GM19351 (cell line): ENCODE results near the gene ARID1B.

Experiments used
- ATAC-seq: cut with Tn5 transposase; IDR thresholded peaks from one replicate; pipeline ENCODE4 v1.9.1; 2021; ENCODE audit warnings: mild to moderate bottlenecking, moderate library complexity; ENCODE audit not compliant: unreplicated experiment

ARID1B gene

DNA sequence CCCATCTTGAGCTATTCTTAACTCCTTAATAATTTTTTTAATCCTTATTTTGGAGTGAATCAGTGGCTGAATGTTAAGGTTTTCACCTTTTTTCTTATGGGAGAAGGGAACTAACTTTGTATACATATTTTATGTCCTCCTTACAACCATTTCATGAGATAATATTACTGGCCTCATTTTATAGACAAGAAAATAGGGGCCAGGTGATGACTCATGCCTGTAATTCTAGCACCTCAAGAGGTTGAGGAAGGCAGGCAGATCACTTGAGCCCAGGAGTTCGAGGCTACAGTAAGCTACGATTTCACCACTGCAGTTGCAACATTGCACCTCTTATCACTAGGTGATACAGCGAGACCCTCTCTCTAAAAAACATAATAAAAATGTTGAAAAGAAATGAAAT is 417.5 kb downstream of the ARID1B start:
- ATAC-seq: no peak

DNA sequence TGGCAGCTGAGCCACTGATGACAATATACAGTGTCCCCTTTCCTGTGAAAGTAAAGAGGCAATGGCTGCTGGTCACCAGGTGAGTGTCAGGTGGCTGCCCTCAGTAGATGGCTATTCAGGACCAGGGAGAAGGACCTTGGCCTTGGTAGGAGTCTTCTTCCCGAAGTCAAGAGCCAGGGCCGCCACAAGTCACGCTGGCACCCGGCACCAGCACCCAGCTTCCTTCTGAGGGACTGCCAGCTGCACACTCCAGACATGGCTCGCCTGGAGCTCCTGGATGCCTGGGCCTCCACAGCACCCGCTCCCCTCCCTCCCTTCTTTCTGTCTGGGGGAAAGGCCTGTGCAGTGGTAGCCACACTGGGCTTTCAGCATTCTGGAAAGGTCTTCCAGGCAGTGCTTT is 419.2 kb downstream of the ARID1B start:
- ATAC-seq: no peak

DNA sequence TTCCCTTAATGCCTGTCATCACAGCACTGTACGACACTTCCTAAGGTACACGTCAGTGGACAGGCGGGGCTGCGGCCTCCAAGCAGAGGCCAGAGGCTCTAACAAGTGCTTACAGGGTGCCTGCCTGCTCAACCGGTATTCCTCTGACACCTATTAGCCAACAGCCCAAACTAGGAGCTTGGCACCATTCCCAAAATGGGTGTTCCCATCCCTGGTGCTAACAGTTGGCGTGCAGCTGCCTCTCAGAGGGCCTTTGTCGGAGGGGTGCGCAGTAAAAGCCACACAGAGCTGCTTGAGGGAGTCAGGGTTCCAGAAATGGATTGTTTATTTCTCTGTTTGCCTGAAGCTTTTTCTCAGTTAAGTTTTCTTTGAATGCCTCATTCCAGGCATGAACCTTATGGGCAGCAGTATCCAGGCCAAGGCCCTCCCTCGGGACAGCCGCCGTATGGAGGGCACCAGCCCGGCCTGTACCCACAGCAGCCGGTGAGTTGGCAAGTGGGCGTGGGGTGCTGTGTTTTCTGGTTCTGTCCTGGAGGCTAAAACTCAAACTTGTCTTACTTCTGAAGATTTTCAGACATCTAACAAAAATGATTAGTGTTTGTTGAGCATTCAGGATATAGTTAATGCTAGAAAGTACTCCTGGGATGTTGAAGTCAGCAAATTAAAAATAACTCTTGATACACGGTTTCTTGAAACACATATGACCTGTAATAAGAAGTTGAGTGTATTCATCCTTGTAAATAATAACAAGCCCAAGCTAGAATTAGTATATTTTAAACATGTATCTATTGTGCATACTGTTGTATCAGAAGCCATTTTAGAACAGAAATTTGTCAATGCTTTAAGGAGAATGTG is 421.5 kb downstream of the ARID1B start:
- no peak for ATAC-seq

GRCh38 chr6:157200117-157200516 is 422.9 kb downstream of the ARID1B start:
- ATAC-seq: no peak

DNA sequence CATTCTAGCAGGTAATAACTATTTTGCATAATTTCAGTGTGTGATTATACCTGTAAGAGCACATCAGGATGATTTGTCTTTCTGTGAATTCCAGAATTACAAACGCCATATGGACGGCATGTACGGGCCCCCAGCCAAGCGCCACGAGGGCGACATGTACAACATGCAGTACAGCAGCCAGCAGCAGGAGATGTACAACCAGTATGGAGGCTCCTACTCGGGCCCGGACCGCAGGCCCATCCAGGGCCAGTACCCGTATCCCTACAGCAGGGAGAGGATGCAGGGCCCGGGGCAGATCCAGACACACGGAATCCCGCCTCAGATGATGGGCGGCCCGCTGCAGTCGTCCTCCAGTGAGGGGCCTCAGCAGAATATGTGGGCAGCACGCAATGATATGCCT is 423.4 kb downstream of the ARID1B start:
- no peak for ATAC-seq

DNA sequence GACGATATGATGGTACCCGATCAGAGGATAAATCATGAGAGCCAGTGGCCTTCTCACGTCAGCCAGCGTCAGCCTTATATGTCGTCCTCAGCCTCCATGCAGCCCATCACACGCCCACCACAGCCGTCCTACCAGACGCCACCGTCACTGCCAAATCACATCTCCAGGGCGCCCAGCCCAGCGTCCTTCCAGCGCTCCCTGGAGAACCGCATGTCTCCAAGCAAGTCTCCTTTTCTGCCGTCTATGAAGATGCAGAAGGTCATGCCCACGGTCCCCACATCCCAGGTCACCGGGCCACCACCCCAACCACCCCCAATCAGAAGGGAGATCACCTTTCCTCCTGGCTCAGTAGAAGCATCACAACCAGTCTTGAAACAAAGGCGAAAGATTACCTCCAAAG is 423.9 kb downstream of the ARID1B start:
- no peak for ATAC-seq

GRCh38 chr6:157203312-157203744 is 426.1 kb downstream of the ARID1B start:
- peak; percentile 99 for ATAC-seq

GRCh38 chr6:157203764-157204163 is 426.6 kb downstream of the ARID1B start:
- peak; percentile 50 for ATAC-seq

- ATAC-seq: no peak
These were observed 428.5 kb downstream of the ARID1B start for GRCh38 chr6:157205473-157206358.

DNA sequence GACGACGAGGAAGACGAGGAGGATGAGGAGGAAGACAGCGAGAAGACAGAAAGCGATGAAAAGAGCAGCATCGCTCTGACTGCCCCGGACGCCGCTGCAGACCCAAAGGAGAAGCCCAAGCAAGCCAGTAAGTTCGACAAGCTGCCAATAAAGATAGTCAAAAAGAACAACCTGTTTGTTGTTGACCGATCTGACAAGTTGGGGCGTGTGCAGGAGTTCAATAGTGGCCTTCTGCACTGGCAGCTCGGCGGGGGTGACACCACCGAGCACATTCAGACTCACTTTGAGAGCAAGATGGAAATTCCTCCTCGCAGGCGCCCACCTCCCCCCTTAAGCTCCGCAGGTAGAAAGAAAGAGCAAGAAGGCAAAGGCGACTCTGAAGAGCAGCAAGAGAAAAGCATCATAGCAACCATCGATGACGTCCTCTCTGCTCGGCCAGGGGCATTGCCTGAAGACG is 429.2 kb downstream of the ARID1B start:
- no peak for ATAC-seq

DNA sequence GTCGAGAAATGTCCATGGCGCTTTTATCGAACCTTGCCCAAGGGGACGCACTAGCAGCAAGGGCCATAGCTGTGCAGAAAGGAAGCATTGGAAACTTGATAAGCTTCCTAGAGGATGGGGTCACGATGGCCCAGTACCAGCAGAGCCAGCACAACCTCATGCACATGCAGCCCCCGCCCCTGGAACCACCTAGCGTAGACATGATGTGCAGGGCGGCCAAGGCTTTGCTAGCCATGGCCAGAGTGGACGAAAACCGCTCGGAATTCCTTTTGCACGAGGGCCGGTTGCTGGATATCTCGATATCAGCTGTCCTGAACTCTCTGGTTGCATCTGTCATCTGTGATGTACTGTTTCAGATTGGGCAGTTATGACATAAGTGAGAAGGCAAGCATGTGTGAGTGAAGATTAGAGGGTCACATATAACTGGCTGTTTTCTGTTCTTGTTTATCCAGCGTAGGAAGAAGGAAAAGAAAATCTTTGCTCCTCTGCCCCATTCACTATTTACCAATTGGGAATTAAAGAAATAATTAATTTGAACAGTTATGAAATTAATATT is 430.4 kb downstream of the ARID1B start:
- no peak for ATAC-seq

GRCh38 chr6:157209865-157210530 is 432.8 kb downstream of the ARID1B start:
- ATAC-seq: no peak

GRCh38 chr6:157210954-157211353 is 433.8 kb downstream of the ARID1B start:
- no peak for ATAC-seq

DNA sequence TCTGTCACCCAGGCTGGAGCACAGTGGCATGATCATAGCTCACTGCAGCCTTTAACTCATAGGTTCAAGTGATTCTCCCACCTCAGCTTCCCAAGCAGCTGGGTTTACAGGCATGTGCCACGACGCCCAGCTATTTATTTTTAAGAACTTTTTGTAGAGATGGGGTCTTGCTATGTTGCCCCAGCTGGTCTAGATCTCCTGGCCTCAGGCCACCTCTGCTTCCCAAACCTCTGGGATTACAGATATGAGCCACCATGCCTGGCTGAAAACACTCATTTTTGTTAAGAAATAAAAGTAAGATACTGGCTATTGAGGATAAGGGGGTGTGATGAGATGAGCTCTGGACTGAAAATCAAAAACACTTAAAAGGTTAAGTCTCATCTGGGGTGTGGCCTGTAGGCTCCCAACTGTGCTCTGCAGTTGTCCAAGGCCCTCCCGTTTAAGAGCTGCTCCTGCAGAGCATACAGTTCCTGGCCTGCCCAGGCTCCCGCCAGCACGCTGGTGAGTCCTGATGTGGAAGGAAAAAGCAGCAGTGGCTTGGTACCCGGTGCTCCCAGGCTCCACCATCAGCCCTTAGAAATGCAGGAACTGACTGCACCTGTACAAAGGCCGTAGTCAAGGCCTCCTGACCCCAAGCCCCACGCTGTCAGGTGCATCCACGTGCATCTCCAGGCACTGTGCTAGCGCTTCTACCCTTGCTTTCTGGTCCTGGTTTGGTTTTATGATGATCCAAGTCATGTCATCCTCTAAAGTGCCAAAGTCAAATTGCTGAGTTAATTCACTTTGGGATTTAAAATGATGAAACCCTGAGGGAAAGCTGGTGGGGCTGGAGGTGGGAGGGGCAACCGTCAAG is 434.7 kb downstream of the ARID1B start:
- ATAC-seq: no peak

DNA sequence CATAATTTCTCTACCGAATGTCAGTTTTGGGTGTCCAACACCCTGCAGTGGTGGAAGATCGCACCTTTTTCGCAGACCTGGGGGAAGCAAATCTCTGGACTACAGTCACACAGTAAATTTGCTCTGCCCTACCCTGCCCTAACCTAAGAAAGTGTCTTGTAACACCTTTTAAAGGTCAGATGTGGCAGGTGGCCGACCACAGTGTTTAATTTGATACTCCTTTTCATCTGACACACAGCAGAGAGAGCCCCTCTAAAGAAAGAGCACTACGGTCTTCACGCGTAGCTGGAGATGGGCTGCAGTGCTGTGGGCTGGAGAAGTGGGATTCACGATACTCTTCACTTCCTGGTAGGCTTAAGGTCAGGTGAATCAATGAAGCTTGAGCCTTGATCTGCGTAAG is 436.2 kb downstream of the ARID1B start:
- ATAC-seq: no peak

DNA sequence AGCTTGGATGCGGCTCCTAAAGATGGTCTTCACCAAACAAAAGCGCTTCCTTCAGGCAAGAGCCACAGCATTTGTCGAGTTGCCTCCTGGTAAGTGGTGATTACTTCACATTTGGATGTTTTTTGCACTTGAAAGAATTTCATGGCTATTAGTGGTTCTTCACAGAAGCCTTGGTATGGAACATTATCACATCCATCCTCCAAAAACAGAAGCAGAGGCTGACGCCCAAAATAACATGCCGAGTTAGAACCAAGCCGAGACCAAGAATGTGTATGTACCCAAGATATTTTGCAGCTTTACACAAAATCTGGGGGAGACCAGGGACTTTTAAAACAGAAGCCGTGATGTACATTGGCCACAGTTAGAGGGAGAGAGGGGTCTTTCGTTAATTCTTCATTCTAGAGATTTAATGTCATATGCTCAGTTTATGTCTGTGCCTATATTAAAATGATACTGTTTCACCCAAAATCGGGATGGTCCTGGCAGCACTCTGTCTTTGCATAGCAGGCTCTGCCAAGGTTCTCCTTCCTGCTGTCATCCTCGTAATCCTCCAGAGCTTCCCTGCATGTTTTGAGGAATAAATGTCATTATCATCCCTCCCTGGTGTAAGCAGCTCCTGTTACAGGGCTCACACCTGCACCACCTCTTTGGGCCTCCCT is 436.9 kb downstream of the ARID1B start:
- no peak for ATAC-seq

DNA sequence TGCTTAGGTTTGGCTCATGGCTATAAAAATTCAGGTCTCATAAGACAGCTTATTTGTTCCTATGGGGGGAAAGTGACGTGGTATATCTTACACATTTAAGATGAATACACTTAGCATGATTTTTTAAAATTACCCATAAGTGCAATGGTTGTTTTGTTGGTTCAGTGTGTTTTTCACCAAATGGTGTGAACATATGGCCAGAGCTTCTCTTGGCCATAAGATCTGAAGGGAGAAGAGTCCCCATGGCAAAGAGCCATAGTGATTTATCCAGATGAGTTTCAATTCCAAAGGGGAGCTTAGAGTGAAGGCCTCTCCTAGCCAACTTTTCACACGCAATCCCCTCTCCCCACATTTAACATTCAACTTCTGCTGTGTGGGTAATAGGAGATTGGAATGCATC is 438.5 kb downstream of the ARID1B start:
- no peak for ATAC-seq

DNA sequence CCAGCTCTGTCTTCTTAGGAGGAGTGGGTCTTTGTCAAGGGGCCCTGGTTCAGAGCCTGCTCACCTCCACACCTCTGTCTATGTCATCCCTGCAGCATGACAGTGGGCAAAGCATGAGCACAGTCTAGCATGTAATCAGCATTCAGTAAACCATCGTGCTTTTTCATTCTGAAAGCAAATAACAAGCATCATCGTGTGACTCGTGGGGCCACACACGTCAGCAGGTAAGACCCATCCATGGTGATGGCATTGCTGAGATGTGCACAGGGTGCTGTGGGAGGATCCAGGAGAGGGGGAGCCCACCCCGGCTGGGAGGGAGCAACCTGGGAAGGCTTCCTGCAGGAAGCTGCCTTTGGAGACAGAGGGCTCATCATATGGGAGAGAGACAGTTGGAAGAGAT is 439.4 kb downstream of the ARID1B start:
- no peak for ATAC-seq

DNA sequence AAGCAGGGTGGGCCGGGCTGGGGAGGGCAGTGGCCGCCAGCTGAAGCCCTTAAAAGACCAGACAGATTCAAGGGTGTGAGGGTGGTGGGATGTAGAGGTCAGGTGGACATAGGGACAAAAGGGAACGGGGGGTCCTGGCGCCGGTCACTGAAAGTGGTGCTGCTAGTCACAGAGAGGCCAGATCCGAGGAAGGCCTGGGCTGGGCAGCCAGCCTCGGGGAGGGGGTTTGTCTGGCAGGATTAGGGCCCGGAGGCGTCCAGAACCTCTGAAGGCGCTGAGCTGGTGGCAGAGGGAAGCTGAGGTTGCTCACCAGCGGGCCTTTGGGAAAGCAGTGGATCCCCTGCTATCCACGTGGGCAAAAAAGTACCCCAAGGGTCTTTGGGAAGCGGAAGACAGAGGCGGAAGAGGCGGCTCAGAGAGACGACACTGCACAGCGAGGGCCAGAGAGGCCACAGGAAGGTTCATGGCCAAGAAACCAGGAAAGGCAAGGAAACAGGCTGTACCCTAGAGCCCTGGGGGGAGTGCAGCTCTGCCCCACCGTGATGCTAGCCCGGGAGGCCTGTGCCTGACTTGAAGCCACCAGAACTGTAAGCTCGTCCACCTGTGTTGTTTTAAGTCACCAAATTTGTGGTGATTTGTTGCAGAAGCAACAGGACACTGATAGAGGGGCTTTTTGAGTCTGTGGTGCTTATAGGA is 440.2 kb downstream of the ARID1B start:
- ATAC-seq: no peak
